ENCODE measurements around the gene DENND6B.
"Not testable (repeated sequence)": the region's sequence is repeated elsewhere in the genome, so short reads cannot be mapped to it uniquely, and the experiment has no call there.

DNA sequence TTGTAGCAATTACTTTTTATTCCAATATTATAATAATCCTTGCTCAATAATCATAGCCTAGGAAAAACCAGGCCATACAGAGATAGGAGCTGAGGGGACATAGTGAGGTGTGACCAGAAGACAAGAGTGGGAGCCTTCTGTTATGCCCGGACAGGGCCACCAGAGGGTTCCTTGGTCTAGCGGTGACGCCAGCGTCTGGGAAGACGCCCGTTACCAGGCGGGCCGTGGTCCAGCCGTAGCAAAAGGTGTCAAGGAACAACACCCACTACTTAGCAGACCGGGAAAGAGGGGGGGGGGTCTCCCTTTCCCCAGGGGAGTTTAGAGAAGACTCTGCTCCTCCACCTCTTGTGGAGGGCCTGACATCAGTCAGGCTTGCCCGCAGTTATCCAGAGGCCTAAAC is 53.5 kb downstream of the DENND6B start:
- TF ChIP-seq POLR2A (IDR thresholded peaks at IDR 0.05; ENCODE audit: low read depth, low read length); CTCF (IDR thresholded peaks at IDR 0.05; ENCODE audit: extremely low read depth in 1 of 2, insufficient read depth in 1 of 2, low read depth in 1 of 2, low read length in 2 of 2); POLR2AphosphoS5 (IDR thresholded peaks at IDR 0.05; ENCODE audit: insufficient read depth, low read depth, low read length): not testable (repeated sequence)

Measured in endothelial cell of umbilical vein (primary cell).